ENCODE measurements around the gene TPK1.

DNA sequence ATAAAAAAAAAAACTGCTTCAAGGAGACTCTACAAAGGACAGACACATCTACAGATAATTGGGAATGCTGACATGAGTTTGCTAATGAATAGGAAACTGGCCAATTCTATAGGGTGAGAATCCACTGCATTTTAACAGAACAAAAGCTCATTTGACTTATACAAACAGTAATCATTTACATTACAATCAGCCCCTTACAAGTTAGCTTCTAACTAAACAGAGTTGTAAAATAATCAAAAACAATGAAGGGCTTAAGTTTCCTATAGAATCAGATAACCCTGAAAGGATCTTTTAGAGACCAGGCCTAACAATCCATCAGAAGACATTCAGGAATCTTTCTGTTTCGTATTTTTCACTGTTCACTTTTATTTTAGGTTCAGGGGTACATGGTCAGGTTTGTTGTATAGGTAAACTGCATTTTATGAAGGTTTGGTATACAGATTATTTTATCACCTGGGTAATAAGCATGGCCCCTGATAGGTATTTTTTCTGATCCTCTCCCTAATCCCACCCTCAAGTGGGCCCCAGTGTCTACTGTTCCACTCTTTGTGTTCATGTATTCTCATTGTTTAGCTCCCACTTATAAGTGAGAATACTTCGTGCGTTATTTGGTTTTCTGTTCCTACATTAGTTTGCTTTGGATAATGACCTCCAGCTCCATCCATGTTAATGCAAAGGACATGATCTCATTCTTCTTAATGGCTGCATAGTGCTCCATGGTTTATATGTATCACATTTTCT, 301.0 kb downstream of the TPK1 start:
- TF ChIP-seq GATA2 (IDR thresholded peaks at IDR 0.05; ENCODE audit: low read depth, low read length) (no peak), GATA3 (IDR thresholded peaks at IDR 0.05; ENCODE audit: low read depth, low read length) (no peak)
